Ramos (cell line): ENCODE results near the gene P2RX7.
"Not testable (repeated sequence)": the region's sequence is repeated elsewhere in the genome, so short reads cannot be mapped to it uniquely, and the experiment has no call there.

Experiments
- in situ Hi-C: fragments of 300-500 bp; cut with MboI; formaldehyde crosslinking; loops from one replicate; pipeline ENCODE4 v1.14.3; 2022; ENCODE audit warnings: low sequenced_read_pairs; ENCODE audit not compliant: unreplicated experiment

Gene P2RX7

DNA sequence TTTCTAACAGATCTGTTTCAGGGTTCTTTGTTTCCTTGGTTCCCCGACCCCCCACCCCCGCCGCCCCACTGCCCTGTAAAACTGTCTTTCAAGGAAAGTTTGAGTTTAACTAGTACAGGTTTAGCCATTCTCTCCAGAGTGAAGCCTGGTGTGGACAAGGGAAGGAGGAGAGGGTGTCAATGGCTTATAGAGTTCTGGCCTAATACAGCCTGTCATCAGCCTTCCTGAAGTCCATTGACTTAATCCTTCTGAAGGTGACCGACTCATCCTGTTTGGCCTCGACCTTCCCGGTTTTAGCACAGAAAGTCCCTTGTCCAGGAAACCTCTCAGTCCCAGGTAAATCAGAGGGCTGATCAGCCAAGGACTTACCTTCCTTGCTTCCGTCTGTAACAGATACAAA is 66.3 kb downstream of the P2RX7 start:
- in situ Hi-C loops = no loop called here

DNA sequence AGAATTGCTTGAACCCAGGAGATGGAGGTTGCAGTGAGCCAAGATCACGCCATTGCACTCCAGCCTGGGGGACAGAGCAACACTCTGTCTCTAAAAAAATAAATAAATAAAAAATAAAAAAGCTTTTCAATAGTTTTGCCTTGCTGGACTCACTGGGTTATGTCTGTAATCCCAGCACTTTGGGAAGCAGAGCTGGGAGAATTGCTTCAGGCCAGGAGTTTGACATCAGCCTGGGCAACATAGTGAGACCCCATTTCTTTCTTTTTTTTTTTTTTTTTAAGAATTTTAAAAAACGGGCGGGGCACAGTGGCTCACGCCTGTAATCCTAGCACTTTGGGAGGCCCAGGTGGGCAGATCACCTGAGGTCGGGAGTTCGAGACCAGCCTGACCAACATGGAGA is 68.5 kb downstream of the P2RX7 start:
- in situ Hi-C loops = not testable (repeated sequence)

- in situ Hi-C loops = no loop called here
These were observed 70.0 kb downstream of the P2RX7 start for GRCh38 chr12:121202407-121203355.

- in situ Hi-C loops = no loop called here
These were observed 70.8 kb downstream of the P2RX7 start for GRCh38 chr12:121203482-121203881.

GRCh38 chr12:121205491-121205890 is 72.8 kb downstream of the P2RX7 start:
- in situ Hi-C loops = no loop called here

GRCh38 chr12:121208571-121208970 is 75.9 kb downstream of the P2RX7 start:
- in situ Hi-C loops = not testable (repeated sequence)

DNA sequence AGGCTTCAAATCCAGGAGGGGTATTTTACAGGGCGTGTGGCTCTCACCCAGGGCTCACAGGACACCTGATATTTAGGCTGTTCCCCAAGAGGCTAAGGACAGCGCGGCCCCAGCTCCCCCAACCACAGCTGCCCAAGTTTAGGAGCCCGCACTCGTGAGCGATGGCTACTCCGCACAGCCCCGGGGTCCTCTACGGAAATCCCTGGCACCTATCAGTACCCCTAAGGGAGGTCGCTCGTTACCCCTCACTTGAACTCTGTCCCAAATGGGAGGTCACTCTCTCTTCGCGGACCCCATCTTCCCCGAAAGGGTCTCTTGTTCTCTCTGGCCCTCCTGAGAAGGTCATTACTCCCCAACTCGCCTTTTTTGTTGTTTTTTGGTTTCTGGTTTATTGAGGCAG is 76.5 kb downstream of the P2RX7 start:
- in situ Hi-C loops = no loop called here

DNA sequence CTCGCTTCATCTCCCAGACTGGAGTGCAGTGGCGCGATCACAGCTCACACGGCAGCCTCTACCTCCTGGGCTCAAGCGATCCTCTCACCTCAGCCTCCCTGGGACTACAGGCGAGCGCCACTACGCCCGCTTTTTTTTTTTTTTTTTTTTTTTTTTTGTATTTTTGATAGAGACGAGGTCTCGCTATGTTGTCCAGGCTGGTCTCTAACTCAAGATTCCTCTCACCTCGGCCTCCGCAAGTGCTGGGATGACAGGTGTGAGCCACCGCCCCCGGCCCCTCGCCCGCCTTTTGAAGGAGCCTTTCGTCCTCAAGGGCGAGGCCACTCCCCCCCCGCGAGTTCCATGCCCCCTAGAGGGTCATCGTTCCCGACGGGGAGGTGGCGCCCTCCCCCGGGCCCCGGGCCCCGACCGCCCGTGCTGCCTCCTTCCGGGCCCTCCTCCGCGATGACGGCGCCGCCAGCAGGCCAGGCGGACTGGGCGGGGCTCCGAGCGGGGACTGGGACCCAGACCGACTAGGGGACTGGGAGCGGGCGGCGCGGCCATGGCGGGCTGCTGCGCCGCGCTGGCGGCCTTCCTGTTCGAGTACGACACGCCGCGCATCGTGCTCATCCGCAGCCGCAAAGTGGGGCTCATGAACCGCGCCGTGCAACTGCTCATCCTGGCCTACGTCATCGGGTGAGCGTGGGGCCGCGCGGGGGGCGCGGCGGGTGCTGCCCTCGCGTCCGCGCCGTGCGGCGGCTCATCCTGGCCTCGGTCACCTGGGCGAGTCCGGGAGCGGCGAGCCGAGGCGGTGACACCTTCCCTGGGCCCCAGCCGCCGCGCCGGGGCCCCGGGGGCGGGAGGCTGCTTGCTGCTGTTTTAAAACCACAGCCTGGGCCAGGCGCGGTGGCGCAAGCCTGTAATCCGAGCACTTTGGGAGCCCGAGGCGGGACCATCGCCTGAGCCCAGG is 77.2 kb downstream of the P2RX7 start, which contains the start of gene P2RX4:
P2RX4 (plus strand) TSS at position 506 of the 949 bp plus-strand sequence; CDS start at position 542, 36 bp downstream.
- in situ Hi-C loops = no loop called here

DNA sequence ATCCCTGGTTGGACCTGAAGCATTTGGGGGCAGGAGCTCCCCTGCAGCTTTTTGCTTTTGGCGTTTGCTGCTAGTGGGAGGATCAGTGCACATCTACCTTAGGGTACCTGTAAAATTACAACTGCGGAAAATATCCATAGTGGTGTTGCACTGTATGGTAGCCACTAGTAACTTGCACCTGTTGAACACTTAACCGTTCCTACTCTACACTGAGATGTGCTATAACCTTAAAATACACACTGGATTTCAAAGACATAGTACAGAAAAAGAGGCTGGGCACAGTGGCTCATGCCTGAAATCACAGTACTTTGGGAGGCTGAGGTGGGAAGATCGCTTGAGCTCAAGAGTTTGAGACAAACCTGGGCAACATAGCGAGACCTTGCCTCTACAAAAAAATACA is 80.2 kb downstream of the P2RX7 start:
- in situ Hi-C loops = no loop called here

DNA sequence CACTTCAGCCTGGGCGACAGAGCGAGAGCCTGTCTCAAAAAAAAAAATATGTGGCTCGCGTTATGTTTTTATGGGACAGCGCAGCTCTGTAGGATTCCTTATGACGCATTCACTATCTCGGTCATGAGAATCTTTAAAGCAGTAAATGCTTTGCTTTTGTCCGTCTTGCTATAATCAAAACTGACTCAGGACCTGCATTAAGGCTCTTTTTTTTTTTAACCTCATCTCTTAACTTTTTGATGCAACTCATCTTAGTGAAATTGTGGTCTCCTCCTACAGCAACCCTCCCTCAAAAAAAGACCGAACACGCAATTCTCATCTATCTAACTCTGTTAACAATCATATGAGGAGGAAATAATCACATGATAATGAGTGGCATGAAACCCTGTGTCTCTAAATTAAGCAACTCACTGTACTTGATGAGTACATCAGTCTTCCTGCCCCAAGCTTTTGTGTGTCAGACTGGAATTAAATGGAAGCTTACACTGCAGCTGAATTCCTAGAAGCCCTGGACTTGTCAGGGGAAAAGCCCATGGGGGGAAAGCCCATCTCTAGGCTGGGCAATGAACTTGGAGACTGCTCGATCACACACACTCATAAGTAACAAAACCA is 81.6 kb downstream of the P2RX7 start:
- in situ Hi-C loops = no loop called here

GRCh38 chr12:121214855-121215745 is 82.4 kb downstream of the P2RX7 start:
- in situ Hi-C loops = no loop called here

DNA sequence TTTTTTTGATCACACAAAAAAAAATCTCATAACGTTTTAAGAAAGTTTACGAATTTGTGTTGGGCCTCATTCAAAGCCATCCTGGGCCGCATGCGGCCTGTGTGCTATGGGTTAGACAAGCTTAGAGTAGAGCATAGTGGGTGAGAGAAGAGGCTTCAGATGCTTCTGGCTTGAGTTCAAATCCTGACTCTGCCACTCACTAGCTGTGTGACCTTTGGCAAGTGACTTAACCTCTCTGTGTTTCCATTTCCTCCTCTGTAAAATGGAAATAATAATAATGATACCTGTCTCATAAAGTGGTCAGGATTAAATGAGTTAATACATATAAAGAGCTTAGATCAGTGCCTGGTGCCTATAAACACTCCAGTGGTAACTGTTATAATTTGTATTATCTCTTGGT is 83.4 kb downstream of the P2RX7 start:
- in situ Hi-C loops = no loop called here

GRCh38 chr12:121217063-121217462 is 84.4 kb downstream of the P2RX7 start:
- in situ Hi-C loops = no loop called here

DNA sequence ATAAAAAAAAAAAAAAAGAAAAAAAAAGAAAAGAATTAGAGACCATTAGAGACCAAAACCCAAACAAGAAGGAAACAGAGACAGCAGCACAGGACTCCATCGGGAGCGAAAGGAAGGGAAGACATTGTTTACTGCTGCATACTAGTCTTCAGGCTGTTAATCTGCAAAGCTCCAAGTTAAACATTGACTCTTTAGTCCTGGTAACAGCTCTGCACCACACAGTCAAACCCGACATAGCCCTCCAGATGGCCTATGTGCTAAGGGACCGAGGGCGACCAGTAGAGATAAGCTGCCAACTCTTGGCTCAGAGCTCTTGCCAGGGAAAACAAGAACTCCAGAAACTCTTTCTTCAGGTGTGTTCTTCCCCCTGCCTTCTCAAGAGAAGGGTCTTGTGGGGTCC is 85.1 kb downstream of the P2RX7 start:
- in situ Hi-C loops = no loop called here

DNA sequence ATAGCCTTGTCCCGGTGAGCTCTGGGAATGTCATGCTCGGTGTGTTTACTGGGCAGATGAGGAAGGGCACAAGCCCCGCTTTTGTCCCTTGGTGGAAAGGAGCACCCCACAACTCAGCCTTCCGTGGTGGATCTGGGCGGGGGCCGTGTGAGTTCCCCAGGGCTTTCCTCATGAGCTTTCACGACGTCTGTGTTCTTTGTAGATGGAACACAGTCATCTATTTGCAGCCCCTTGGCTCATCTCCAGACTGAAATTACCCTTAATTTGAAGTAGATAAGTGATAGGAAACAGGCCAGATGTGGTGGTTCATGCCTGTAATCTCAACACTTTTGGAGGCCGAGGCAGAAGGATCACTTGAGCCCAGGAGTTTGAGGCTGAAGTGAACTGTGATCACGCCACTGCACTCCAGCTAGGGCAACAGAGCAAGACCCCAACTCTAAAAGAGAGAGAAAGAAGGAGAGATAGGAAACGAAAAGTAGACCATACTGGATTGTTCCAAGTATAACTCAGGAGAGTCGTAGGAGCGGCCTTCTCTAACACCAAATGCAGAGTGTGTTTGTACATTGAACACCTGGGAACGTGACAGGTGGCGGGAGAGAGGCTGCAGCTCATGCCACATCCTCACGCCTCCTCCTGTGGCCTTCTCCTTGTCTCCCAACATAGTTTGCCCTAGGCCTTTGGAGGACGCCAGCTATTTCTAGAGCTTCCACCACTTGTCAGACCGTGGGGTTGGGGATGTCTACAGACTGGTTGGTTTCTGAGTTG is 86.1 kb downstream of the P2RX7 start:
- in situ Hi-C loops = no loop called here

DNA sequence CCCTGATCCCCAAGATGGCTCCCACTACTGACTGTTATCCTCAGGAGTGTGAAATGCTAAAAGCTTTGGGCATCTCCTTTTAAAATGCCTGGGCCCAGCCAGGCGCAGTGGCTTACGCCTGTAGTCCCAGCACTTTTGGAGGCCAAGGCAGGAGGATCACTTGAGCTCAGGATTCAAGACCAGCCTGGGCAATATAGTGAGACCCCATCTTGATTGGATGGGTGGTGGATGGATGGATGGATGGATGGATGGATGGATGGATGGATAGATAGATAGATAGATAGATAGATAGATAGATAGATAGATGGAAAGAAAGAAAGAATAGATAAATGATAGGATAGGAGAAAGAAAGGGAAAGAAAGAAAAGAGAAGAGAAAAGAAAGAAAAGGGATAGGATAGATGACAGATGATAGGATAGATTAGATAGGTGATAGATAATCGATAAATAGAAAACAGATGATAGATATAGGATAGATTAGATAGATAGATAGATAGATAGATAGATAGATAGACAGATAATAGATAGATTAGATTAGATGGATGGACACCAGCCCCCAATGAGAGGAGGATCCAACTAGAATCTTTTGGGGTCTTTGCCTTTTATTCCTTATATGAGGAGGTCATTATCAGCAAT is 86.8 kb downstream of the P2RX7 start:
- in situ Hi-C loops = no loop called here

- in situ Hi-C loops = no loop called here
These were observed 90.2 kb downstream of the P2RX7 start for GRCh38 chr12:121222847-121223246.
